Eye (tissue), 1 donor: ENCODE measurements around the gene PHOX2A.

ENCODE experiments used
- DNase-seq: peaks from one replicate; pipeline ENCODE4 v3.0.0-alpha.2; 2015

Gene PHOX2A

DNA sequence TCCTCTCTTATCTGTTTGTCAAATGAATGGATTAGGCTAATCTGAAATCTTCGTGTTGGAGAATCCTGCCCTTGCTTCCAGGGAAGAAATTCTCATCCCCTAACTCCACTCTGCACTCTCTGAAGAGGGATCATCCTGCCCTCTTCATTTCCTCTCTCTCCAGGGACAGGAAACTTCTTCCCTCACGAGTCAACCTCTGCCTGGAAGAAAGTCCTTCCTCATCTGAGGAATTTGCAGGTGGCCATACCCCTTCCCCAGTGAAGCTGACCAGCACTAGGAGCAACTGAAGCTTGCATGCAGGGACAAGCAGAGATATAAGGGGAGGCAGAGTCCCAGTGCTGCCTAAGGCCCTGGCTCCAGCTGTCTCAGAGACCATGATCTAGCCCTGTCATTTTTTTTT lies 3.6 kb upstream of the PHOX2A start:
- DNase-seq: no peak

DNA sequence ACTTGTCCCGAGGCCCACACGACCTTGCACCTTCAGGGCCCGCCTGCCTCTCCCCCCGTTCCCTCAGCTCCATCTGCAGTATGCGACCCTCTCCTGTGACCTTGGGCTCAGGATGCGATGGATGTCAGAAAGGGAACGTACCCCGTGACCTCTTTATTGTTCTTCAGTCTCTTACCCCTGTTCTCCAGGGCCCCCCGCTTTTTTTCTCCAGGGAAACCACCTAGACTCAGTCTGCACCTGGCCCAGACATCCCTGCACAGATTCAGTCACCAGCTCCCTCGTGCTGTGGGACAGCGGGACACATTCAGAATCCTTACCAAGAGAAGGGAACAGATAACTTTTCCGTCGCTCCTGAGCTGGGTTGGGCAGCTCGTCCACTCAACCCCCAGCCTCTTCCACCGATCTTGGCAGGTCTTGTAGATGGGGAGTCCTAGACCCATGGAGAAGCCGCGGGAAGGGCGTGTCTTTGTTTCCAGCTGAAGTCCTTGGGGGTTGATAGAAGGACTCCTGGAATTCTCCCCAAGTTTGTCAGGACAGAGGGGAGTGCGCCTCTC lies 1.4 kb upstream of the PHOX2A start:
- no peak for DNase-seq

DNA sequence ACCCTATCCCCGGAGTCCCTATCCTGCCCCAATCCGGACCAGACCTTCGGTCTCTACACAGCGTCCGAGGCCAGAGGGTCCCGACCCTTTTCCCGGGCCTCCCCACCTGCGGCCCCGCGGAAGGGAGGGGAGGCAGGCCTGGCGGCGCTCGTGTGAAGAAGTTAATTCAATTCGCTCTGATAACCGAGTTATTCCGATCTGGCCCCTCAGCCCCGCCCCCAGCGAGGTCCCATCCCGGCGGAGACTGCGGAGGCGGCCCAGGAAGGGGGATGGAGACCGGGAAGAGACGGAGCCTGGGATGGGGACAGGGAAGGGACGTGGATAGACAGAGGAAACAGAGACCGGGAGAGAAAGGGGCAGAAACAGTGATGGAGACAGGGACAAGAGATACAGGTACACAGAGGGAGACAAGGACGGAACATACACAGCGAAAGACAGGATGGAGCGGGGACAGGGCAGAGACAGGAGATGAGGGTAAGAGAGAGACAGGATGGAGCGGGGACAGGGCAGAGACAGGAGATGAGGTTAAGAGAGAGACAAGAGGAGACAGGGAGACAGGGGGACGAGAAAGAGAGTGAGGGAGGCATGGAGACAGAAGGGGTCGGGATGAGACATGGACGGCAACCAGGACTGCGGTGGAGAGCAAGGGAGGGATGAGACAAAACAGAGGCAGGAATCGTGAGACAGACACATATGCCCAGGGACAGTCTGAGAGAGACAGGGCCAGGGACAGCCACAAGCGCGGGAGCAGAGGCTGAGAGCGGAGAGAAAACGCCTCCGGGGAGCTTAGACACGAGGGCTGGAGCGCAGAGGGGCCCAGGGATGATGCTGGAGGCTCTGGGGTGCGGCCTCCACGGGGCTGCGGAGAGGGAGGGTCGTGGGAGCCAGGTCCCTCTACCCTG lies 636 bp upstream of the PHOX2A start:
- peak; percentile 56 for DNase-seq

DNA sequence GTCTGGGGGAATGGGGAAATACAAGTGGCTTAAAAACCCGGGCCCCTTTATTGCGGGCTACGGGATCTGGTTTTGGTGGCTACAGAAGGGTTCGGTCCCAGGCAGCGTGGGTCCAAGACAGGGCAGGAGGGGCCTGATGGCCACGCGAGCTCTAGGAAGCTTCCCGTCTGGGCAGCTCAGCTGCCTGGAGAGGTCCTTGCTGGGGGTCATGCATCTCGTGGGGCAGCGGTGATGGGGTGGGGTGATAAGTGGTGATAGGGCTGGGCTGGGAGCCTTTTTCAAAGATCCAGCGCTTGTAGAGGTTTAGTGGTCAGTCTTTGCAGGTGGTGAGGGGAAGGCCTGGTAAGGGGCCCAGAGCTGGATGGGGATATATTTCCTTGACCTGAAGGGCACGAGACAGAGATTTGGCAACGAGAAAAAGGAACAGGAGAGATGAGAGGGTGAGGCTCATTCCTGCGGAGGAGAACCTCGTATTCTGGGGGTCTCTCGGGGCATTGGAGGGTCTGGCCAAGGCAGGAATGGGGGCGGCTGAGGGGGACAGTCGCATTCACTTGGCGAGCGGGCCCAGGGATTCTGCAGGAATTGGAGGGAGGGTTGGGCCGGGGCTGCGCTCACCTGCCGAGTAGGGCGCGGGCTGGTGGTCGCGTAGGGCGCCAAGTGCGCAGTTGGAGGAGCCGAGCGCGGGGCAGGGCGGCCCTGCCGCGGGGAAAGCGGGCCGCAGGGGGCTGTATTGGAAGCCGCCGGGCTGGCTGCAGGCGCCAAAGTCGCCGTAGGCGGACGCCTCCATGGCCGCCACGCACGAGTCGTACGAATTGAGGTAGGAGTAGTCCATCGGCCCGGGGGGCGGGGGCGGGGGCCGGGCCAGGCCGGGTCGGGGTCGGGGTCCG lies 560 bp downstream of the PHOX2A start:
- no peak for DNase-seq

DNA sequence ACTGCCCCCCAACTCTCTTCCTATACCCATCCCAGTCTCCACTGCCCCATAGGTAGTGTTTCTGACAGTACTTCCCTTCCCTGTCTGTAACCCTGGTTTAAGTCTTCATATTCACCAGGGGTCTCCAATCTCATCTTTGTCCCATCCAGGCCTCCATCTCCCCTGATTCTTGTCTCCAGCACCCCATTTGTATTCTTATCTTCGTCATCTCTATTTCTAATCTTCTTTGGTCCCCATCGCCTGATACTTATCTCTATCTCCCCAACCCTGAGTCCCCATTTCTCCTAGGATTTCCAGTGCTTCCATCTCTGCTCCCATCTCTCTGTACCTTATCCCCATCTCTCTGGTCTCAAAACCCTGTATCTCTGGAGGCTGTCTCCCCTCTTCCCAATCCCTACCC lies 1.8 kb downstream of the PHOX2A start:
- DNase-seq: no peak

DNA sequence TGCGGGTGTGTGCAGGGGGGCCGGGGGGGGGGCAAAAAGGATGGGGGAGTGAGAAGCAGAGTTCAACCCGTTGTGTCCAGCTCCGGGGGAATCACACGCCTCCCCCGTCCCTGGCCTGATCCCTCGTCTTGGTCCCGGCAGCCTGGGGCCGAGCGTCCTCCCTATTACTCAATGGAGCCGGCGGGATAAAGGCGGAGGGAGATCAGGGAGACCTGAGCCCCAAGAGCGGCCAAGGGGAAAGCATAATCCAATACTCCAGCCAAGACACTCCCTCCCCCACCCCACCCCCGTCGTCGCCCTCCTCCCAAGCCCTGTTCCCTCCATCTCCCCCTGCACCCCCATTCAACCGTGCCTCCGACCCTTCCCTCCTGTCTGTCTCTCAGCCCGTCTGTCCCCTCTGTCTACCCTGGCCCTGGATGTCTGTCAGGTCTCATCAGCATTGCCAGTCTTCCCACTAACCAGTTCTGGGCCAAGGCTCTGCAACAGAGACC lies 2.6 kb downstream of the PHOX2A start:
- no peak for DNase-seq

DNA sequence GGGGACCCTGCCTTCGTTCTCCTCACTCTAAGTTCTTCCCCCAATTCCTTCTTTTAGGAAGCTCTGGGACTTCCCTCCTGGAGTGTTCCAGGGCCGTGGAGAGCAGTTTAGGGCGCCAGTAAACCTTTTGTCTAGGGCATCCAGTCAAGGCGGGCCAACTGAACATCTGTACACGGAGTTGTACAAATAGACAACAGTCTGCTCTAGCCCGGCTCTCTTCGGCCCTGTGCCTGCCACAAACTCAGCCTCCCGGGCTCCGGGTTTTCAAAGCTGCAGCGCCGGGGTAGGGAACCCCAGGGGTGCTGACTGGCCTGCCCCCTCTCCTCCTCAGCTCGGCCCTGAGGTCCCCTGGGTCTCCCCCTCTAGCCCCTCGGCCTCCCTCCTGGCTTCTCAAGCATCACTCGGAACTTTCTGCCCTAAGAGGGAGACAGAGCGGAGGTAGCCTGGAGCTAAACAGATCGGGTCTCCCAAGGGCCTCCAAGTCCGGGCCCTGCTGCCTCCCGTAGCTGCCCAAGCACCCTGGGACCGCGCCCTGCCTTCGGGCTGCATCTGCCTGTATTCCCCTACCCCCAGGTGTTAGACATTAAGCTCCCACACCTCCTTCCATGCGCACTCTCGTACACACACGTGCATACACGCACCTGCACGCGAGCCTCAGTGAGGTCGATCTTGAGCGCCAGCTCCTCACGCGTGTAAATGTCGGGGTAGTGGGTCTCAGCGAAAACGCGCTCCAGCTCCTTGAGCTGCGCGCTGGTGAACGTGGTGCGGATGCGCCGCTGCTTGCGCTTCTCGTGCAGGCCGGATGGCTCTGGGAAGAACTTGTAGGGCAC lies 3.3 kb downstream of the PHOX2A start:
- peak; percentile 67 for DNase-seq

DNA sequence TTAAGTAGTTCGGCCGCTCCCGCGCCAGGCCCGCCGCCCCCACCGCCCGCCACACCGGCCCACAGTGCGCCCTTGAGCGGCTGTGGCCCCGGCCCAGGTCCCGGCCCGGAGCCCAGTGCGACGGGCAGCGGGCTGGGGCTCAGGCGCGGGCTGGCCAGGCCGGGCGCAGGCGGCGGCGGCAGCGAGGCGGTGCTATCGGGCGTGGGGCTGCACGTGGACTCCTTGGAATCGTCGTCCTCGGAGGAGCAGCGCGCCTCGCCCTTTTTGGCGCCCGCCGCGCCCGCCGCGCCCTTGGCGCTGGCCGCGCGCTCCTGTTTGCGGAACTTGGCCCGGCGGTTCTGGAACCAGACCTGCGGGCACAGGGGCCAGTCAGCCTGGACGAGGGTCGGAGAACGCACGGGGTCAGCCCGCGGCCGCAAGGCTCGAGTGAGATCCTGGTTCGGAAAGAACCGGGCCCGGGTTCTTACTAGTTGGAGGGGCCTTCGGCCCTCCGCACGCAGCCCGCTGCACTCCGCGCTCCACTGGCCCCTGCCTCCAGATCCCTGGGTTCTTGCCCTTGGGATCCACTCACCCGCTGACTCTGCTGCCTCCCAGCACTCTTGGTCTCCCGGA lies 4.0 kb downstream of the PHOX2A start:
- no peak for DNase-seq

DNA sequence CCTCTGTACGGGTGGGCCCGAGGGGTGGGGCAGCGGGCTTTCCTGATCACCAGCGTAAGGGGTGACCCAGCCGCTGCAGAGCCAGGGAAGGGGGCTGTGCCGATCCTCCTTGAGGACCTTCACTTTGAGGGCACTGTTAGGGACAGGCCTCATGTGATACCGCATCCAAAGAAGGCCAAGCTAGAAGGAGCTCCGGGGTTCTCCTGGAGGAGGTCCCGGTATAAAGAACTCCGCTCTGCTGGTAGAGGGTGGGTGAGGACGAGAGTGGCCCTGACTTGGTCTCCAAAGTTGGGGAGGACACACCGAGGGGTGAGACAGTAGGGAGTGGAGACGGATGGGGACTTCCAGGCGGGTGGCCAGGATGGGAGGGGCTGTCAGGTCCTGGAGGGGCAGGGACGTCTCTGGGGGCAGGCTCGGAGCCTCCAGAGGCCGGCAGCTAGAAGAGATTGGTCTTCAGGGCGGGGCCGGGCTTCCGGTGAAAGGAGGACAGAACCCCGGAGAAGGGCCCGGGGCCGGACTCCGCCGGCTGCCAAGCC lies 4.6 kb downstream of the PHOX2A start:
- peak; percentile 62 for DNase-seq

DNA sequence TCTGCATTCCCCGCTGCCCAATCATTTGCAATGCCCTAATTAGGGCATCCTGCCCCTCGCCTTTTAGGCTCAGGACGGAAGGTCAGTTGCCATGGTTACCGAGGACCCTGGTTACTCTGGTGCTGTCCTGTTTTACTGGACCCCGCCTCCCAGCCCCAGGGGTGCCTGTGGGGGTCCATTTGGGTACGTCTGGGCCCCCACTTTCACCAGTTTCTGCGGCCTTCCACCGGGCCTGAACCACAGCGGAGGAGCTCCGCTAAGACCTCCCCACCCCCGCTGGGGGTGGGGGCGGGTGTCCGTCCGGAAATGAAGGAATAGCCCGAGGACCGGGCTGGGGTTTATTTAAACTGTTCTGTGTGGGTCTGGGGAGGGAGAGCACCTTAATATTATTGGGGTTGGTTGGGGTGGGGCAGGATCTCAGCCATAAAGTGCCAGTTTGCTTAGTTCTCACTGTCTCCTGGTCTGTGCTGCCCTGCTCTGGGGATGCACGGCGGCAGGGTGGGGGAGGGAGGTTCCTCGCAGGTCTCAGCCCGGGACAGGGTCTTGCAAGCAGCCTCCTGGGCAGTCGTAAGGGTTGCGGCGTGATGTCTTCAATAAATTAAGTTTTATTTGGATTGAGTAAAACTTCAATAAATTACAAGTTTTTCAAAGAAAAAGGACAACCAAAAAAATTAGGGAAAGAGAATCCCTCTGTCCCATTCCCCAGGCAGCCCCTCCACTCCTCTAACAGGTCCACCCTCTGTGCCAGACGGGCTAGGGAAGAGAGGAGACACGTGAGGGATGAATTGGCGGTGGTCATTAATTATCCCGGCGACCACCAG lies 5.3 kb downstream of the PHOX2A start:
- peak; percentile 29 for DNase-seq

DNA sequence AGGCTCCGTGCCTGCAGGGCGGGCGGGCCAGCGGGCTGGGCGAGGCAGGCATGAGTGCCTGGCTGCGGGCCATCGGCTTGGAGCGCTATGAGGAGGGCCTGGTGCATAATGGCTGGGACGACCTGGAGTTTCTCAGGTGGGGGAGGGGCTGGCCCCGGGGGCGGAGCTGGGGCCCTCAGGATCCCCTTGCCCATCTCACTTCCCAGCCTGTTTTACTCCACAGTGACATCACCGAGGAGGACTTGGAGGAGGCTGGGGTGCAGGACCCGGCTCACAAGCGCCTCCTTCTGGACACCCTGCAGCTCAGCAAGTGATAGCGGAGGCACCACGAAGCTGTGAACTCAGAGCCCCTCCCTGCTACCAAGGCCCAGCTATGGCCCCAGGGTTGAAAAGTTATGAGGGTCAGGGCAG lies 5.9 kb downstream of the PHOX2A start:
- peak; percentile 81 for DNase-seq

DNA sequence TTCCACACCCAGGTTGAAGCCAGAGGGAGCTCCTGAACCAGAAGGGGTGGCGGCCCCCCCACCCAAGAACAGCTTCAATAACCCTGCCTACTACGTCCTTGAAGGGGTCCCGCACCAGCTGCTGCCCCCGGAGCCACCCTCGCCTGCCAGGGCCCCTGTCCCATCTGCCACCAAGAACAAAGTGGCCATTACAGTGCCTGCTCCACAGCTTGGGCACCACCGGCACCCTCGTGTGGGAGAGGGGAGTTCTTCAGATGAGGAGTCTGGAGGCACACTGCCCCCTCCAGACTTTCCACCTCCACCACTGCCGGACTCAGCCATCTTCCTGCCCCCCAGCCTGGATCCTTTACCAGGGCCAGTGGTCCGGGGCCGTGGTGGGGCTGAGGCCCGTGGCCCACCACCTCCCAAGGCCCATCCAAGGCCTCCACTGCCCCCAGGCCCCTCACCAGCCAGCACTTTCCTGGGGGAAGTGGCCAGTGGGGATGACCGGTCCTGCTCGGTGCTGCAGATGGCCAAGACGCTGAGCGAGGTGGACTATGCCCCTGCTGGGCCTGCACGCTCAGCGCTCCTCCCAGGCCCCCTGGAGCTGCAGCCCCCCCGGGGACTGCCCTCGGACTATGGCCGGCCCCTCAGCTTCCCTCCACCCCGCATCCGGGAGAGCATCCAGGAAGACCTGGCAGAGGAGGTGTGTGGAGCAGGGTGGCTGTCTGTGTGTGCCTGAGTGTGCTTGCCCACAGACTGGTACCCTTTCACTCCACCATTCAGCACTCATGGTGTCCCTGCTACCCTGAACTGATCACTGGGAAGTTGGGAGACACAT lies 6.7 kb downstream of the PHOX2A start:
- DNase-seq: no peak

DNA sequence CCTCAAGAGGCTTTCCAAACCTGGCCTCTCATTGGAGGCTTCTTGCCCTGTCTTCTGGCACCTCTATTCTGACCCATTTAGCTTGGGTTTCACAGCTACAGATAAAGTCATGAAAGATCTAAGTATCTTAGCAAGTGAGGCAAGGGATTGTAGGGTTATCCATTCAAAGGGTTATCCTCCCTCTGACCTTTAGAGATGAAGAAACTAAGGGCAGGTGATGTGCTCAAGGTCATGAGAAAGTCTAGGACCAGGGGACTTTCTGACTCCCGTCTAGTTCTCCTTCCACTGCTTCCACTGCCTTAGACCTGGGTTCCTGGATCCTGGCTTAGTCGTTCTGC lies 7.2 kb downstream of the PHOX2A start:
- DNase-seq: no peak

DNA sequence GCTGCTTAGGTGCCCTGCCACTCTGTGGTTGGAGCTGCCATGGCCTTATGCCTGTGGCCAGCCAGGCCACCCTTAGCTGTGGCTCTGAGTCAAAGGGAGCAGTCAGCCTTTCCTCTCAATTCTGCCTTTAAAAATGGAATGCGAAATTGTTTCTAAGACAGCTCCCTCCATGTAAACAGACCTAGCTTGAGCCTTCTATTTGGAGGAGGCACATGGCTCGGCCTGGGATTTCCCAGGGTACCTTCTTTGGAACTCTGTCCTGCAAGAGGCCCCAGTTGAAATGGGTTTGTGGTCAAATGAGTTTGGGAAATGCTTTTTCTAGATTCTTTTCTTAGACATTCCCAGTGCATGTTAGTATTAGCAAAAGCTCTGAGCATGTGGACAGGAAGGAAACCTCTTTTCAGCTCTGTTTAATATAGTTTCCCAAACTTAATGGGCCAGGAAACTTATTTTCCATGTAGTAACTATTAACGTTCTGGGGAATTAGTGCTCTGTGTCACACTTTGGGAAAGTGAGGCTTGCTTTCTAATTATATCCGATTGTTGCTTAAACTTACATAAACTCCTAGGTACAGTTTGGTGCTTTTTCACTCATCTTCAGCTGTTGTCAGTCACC lies 7.8 kb downstream of the PHOX2A start:
- no peak for DNase-seq

DNA sequence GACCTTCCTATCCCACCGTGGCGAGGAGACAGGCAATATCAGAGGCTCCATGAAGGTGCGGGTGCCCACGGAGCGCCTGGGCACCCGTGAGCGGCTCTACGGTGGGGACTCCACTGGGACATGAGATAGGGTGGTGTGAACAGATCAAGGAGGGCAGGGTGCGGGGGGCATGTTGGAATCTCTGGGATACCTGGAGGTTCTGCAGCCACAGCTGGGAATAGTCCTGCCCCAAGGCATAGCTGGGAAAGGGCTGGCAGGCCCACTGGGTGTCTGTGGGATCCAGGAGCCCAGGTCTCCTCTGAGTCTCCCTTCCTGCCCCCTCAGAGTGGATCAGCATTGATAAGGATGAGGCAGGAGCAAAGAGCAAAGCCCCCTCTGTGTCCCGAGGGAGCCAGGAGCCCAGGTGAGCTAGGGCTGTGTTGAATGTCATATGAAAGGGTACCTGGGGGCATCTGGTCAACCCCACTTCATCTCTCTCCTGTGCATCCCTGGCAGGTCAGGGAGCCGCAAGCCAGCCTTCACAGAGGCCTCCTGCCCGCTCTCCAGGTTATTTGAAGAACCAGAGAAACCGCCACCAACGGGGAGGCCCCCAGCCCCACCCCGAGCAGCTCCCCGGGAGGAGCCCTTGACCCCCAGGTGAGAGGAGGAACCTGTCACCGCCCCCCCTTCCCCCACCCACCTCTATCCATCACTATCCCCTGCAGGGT lies 8.5 kb downstream of the PHOX2A start:
- DNase-seq: no peak

DNA sequence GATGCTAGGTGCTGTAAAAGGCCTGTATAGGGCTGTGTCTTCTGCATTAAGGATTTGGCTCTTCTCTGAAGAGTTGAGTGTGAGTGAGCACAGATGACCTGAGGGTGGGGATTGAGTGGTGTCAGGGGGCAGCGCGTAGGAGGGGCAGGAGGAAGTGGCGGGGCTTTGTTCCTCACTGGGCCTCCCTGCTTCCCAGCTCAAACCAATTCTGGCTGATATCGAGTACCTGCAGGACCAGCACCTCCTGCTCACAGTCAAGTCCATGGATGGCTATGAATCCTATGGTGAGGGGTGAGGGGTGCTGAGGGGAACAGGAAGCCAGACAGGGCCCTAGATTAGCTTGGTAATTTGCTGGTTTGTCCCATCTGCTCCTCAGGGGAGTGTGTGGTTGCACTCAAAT lies 9.1 kb downstream of the PHOX2A start:
- DNase-seq: no peak

DNA sequence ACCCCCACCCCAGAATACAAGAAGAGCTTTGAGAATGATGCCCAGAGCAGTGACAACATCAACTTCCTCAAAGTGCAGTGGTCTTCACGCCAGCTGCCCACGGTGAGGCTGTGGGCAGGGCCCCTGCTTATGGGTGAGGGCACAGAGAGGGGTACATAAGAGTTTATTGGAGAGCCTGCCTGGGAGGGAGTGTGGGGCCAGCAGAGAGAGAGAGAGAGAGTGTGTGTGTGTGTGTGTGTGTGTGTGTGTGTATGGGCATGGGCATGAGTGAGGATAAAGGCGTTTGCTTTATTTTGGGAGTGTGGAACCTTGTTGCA lies 9.5 kb downstream of the PHOX2A start:
- DNase-seq: no peak

DNA sequence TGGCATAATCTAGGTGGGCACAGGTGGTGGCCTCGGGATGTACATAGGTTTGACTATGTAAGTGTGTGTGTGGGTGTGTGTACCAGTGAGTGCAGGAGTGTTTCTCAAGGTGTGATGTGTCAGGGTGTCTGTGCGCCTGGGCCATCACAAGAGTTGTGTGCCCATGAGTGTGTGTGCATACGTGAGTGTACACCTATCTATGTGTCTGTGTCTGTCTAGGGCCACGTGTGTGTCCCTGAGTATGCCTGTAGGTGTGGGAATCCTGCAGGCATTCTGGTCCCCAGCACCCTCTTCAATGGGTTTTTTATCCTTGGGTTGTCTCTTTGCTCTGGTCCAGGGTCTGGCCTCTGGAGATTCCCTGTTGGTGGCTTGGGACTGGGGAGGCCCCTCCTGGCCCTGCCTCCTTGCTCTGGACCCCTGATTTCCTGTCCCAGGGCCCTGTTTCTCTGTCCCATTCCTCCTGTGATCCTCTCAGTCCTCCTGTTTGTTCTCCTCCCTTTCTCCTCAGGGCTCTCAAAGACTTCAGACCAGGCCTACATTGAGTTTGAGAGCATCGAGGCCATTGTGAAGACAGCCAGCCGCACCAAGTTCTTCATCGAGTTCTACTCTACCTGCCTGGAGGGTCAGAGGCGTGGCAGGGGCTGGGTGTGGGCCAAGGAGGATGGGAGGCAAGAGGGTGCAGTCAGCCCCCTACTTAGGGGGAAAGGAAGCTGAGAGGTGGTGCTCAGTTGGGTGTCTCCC lies 10.0 kb downstream of the PHOX2A start:
- DNase-seq: no peak
